Motor neuron (in vitro differentiated cells): ENCODE data around the gene RITA1. TPM values are rescaled to one million over a fixed set of nuclear protein-coding genes. Genes with fewer than 3 reads are reported as not detected.
A peak's percentile ranks its signal among the peaks of the same experiment; 100 is the strongest.

Source experiments
- ATAC-seq, 8 experiments: fragments of 200-7000 bp; cut with Tn5 transposase; replicated peaks in 6 of 8; 2 replicates each; pipeline ENCODE4 v1.8.0; 2021; ENCODE audit warnings: mild to moderate bottlenecking in 8 of 8, moderate library complexity in 8 of 8
- H3K27ac ChIP-seq, 2 donors: fragments of 250-450 bp; sonication (Bioruptor Pico); 2 replicates each; pipeline ENCODE4 v1.9.0; 2021; ENCODE audit warnings: antibody characterized with exemption in 2 of 2, mild to moderate bottlenecking in 2 of 2, moderate library complexity in 1 of 2
- H3K4me1 ChIP-seq, 2 donors: fragments of 250-450 bp; sonication (Bioruptor Pico); replicated peaks in 1 of 2; 2 replicates each; pipeline ENCODE4 v1.6.1; 2021; ENCODE audit warnings: antibody characterized with exemption in 2 of 2, mild to moderate bottlenecking in 2 of 2, moderate library complexity in 1 of 2
- H3K4me3 ChIP-seq, 5 donors: fragments of 250-450 bp; sonication (Bioruptor Pico); 2 replicates each; pipeline ENCODE4 v1.9.0; 2021; ENCODE audit warnings: antibody characterized with exemption in 5 of 5, mild to moderate bottlenecking in 5 of 5, moderate library complexity in 4 of 5
- WGBS, 10 experiments: fragments of 450-650 bp; shearing (Covaris generic); methylation state at CpG; one replicate each; pipeline ENCODE4 v1.0.0; 2022; 5-methylcytosine and 5-hydroxymethylcytosine counted together
- in situ Hi-C, 9 experiments: fragments of 400-800 bp; cut with MboI; loops; one replicate each; pipeline ENCODE4 v1.15.0; 2021; ENCODE audit warnings: low sequenced_read_pairs in 9 of 9, low pct_unique_long_range_greater_than_20kb in 2 of 9; ENCODE audit not compliant: unreplicated experiment in 9 of 9
- total RNA-seq, 8 experiments: library from RNA; unstranded; fragments of 300-600 nt; gene quantifications; 2 replicates each; pipeline versions ENCODE4 v1.2.3 to v1.2.4, GENCODE V29; 2022

The RITA1 gene
- total RNA-seq, 8 experiments from 2014 or later = 9.5 to 26.5 (median 15.8) TPM

- Histone ChIP-seq H3K4me3 (no peak overlapping the region), H3K4me1 (peaks cover 5 to 6% of the 10 kb centered on the region in 2 donors), H3K27ac (no peak overlapping the region)
- in situ Hi-C loops = no loop called here
- no peak for ATAC-seq
- 94 to 100% (median 100%) methylated on average over 1 to 2 of the region's 2 CpGs; no CpG with 5 or more reads in 7 of the 10 experiments for WGBS, 10 experiments
Observed at GRCh38 chr12:113189361-113189760, 3.8 kb downstream of the RITA1 start.

GRCh38 chr12:113190761-113191160 is 5.2 kb downstream of the RITA1 start:
- ATAC-seq = peak; percentile 6 to 87 (median 68)
- H3K4me1 ChIP-seq = peaks cover 5 to 6% of the 10 kb centered on the region in 2 donors
- WGBS, 10 experiments = 20 to 90% (median 80%) methylated on average over 1 to 3 of the region's 4 CpGs; no CpG with 5 or more reads in 5 of the 10 experiments
- no peak overlapping the region for H3K27ac ChIP-seq
- in situ Hi-C loops = no loop called here
- H3K4me3 ChIP-seq = no peak overlapping the region

GRCh38 chr12:113191227-113191626 is 5.7 kb downstream of the RITA1 start:
- Histone ChIP-seq H3K4me3 (no peak overlapping the region), H3K27ac (no peak overlapping the region), H3K4me1 (peaks cover 3% of the 10 kb centered on the region in 2 donors)
- 100% methylated on average over 2 to 3 of the region's 19 CpGs; no CpG with 5 or more reads in 7 of the 10 experiments for WGBS, 10 experiments
- in situ Hi-C loops = no loop called here
- ATAC-seq = peak in 1 of 8 experiments; percentile 2

GRCh38 chr12:113194971-113195391 is 9.5 kb downstream of the RITA1 start:
- H3K27ac ChIP-seq = no peak overlapping the region
- no peaks in the 10 kb centered on the region for H3K4me1 ChIP-seq
- in situ Hi-C loops = no loop called here
- no peak for ATAC-seq
- H3K4me3 ChIP-seq = no peak overlapping the region
- WGBS, 10 experiments = 43 to 100% (median 49%) methylated on average over 1 to 4 of the region's 4 CpGs; no CpG with 5 or more reads in 5 of the 10 experiments

- Histone ChIP-seq H3K4me1 (no peaks in the 10 kb centered on the region), H3K4me3 (no peak overlapping the region), H3K27ac (no peak overlapping the region)
- 80 to 100% (median 97%) methylated on average over 1 to 12 of the region's 13 CpGs; no CpG with 5 or more reads in 5 of the 10 experiments for WGBS, 10 experiments
- ATAC-seq = no peak
- in situ Hi-C loops = no loop called here
Observed at GRCh38 chr12:113195598-113195997, 10.1 kb downstream of the RITA1 start.

- ATAC-seq = peak in 1 of 8 experiments; percentile 7
- Histone ChIP-seq H3K4me1 (no peaks in the 10 kb centered on the region), H3K4me3 (no peak overlapping the region), H3K27ac (no peak overlapping the region)
- in situ Hi-C loops = no loop called here
- WGBS, 10 experiments = 80 to 100% (median 80%) methylated on average over 1 to 2 of the region's 7 CpGs; no CpG with 5 or more reads in 5 of the 10 experiments
Observed at GRCh38 chr12:113196582-113196981, 11.1 kb downstream of the RITA1 start.

- 0 to 33% (median 10%) methylated on average over 1 to 2 of the region's 4 CpGs; no CpG with 5 or more reads in 6 of the 10 experiments for WGBS, 10 experiments
- Histone ChIP-seq H3K27ac (no peak overlapping the region), H3K4me1 (no peaks in the 10 kb centered on the region), H3K4me3 (no peak overlapping the region)
- in situ Hi-C loops = no loop called here
- ATAC-seq = peak; percentile 50 to 96 (median 68)
Observed at GRCh38 chr12:113196990-113197389, 11.5 kb downstream of the RITA1 start.

GRCh38 chr12:113197518-113198077 is 12.1 kb downstream of the RITA1 start:
- no peak overlapping the region for H3K4me3 ChIP-seq
- no peak for ATAC-seq
- no peaks in the 10 kb centered on the region for H3K4me1 ChIP-seq
- WGBS, 10 experiments = 85 to 100% (median 97%) methylated on average over 2 to 8 of the region's 8 CpGs; no CpG with 5 or more reads in 3 of the 10 experiments
- H3K27ac ChIP-seq = no peak overlapping the region
- in situ Hi-C loops = no loop called here

- no peak overlapping the region for H3K4me3 ChIP-seq
- in situ Hi-C loops = no loop called here
Observed at GRCh38 chr12:113198296-113198695, 12.8 kb downstream of the RITA1 start.

GRCh38 chr12:113200021-113200797 is 14.7 kb downstream of the RITA1 start:
- in situ Hi-C loops = no loop called here
- Histone ChIP-seq H3K27ac (no peak overlapping the region), H3K4me3 (no peak overlapping the region), H3K4me1 (no peaks in the 10 kb centered on the region)
- no peak for ATAC-seq
- 80 to 100% (median 89%) methylated on average over 1 to 6 of the region's 12 CpGs; no CpG with 5 or more reads in 3 of the 10 experiments for WGBS, 10 experiments

More at GRCh38 chr12:113198296-113198695, 12.8 kb downstream of the RITA1 start:
- H3K4me1 ChIP-seq = no peaks in the 10 kb centered on the region
- 20 to 100% (median 71%) methylated on average over 1 of the region's 1 CpG; no CpG with 5 or more reads in 2 of the 10 experiments for WGBS, 10 experiments
- no peak for ATAC-seq
- H3K27ac ChIP-seq = no peak overlapping the region

- no peaks in the 10 kb centered on the region for H3K4me1 ChIP-seq
- 87 to 100% (median 94%) methylated on average over 1 to 7 of the region's 14 CpGs; no CpG with 5 or more reads in 2 of the 10 experiments for whole genome bisulfite sequencing, 10 experiments
- in situ Hi-C loops = no loop called here
- no peak for ATAC-seq
- no peak overlapping the region for H3K4me3 ChIP-seq
- H3K27ac ChIP-seq = no peak overlapping the region
Observed at GRCh38 chr12:113201187-113202177, 16.0 kb downstream of the RITA1 start.

- Histone ChIP-seq H3K4me3 (no peak overlapping the region), H3K4me1 (no peaks in the 10 kb centered on the region), H3K27ac (no peak overlapping the region)
- peak in 3 of 8 experiments; percentile 61 to 76 (median 70) for ATAC-seq
- WGBS, 10 experiments = 83 to 100% (median 83%) methylated on average over 1 to 2 of the region's 4 CpGs; no CpG with 5 or more reads in 5 of the 10 experiments
- in situ Hi-C loops = no loop called here
Observed at GRCh38 chr12:113202300-113203075, 17.0 kb downstream of the RITA1 start.
